T-helper 2 cell treated with Interferon-gamma antibody and Interleukin-4, amounts not matched to agents 100 ng/mL and 5 ng/mL, for 36 hours (primary cell): Measurements from ENCODE around the gene PDIK1L. TPM values are rescaled to one million over a fixed set of nuclear protein-coding genes. Genes with fewer than 3 reads are reported as not detected.
"Not testable (repeated sequence)": the region's sequence is repeated elsewhere in the genome, so short reads cannot be mapped to it uniquely, and the experiment has no call there.

ENCODE experiments used
- intact Hi-C: fragments of 100-400 bp; cut with micrococcal nuclease; formaldehyde crosslinking; loops from one replicate; pipeline ENCODE4 v1.15.1; 2023
- total RNA-seq: library from RNA; stranded (reverse); gene quantifications from 2 replicates; pipeline ENCODE4 v1.2.3, GENCODE V29; 2022

PDIK1L gene
- total RNA-seq, 1 donor from 2014 or later: 23.4 TPM

DNA sequence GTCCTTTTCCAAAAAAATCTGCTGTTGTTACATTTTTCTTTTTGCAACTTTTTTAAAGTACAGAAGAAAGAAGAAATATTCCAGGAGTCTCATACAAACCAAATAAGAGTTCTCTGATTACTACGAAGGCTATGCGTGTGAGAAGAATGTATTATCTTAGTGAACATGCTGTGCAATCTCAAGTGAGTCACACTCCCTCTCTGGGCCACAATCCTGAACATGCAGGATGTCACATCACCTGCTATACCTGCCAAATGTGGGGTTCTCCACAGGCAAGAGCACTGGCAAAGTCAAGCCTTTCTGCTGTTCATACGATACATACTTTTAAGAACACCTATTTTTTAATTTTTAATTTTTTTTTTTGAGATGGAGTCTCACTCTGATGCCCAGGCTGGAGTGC is 22.5 kb upstream of the PDIK1L start:
- intact Hi-C loops: no loop called here

DNA sequence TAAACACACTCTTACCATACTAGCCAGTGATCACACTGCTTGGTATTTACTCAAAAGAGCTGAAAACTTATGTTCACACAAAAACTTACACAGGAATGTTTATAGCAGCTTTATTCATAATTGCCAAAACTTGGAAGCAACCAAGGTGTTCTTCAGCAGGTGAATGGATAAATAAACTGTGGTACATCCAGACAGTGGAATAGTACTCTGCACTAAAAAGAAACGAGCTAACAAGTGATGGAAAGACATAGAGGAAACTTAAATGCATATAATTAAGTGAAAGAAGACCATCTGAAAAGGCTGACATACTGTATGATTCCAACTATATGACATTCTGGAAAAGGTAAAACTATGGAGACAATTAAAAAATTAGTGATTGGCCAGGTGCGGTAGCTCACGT is 20.7 kb upstream of the PDIK1L start:
- intact Hi-C loops: no loop called here

DNA sequence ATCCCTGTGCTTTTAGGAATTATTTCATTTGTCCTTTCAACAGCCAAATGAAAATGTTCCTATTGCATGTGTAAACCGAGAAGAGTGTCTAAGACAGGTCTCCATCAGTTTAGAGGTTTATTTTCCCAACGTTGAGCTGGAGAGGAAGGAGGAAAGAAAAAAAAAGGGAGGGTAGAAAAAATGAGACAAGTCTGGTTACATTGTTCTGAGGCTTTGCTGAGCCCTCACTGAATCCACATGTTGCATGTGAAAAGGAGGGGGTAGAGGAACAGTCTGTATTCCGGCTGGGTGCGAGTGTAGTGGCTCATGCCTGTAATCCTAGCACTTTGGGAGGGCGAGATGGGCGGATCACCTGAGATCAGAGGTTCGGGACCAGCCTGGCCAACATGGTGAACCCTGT is 19.2 kb upstream of the PDIK1L start:
- intact Hi-C loops: no loop called here

DNA sequence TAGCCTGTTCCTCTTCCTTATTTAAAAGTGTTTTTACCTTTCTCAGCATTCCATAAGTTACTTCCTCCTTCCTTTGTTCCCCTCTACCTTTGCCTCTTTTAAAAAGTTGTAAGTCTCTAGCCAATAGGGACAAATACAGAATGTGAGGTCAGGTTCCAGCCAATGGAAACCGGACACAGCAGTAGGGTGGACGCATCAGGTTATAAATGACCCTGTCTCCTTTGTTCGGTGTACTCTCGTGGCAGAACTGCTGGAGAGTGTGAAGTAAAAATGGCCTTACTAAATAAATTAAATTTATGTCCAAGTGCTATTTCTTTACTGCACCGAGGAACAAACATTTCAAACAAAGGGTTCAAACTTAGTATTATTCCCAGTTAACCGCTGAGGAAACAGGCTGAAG is 18.1 kb upstream of the PDIK1L start:
- intact Hi-C loops: not testable (repeated sequence)

DNA sequence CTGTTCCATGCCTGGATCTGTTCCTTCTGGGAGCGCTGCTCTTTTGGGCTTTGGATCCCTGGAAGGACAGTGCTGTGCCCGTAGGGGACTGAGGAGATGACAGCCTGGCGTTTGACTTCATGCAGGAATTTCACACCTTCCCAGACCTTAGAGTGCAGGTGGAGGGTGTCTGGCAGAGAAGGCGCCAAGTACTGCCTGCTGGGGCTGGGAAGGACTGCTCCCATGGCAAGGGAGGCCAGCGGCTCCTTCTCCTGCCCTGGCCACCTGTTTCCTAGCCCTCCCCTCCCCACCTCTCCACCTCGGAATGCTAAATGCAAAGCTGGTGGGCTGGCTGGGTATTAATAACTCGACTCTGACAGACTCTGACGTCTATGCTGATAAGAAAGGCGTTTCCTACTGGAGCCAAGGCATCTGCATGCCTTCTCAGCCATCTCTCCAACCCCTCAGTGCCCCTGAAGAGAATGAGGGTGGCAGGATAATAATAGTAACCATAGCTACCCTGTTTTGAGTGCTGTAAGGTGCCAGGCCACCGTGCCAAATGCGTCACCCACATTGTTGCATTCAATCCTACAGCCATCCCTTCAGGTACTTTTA is 17.5 kb upstream of the PDIK1L start:
- intact Hi-C loops: no loop called here

DNA sequence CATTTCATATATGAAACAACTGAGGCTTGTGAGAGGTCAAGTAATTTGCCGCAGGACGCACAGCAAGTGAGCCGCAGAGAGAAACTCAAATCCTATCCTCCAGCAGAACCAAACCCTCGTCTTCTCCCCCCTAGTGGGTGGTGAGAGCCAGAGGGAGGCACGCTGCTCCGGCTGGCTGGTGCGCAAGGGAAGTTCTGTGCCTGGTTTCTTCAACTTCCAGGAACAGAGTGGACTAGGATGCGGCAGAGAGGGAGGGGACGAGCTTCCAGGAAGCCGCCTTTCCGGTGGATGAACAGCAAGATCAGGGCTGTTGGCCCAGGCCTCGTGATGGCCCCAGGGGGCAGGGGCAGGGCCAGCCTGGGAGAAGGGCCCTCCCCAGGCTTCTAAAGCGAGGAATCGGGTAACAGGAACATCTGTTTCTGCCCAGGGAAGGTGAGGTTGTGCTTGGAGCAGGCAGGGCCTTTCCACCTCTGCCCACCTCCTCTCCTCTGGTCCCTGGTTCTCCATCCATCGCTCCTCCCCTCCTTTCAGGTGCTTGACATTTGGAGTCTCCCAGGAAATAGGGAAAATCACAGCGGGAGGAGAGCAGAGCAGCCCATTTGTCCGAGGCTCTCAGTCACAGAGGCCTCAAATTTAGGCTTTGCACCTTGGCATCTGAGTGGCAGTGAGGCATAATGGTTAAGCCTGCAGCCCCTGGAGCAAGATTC is 16.8 kb upstream of the PDIK1L start:
- intact Hi-C loops: no loop called here

DNA sequence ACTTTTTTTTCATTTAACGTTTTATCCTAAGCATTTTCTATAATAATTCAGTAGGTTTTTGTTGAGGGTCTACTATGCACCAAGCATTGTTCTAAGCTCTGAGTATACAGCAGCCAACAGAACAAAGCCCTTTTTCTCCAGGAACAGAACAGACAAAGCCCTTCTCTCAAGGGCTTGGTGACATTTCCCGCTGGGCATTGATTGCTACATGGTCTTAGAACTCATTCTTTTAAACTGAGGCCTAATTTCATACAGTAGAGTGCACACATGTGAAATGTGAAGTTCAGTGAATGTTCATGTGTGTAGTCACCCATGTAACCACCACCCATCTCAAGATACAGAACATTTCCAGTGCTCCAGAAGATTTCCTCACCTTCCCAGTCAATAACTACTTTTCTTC is 15.2 kb upstream of the PDIK1L start:
- intact Hi-C loops: no loop called here

DNA sequence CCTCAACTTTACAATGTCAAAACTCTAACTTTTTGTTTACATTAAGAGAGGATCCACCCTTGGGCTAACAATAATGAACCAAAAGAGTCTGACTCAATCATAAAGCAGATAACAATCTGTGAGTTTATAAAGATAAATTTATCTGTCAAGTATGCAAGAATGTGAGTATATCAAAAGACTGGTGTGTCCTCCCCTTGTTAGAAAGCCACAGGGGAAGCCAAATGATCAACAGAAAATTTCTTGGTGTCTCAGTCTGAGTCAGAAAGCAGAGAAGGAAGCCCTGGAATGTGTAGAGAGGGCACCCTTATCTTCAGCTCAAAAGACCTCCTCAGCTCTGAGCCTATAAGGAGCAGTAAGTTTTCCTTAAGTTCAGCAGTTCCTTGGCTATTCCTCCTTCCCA is 13.9 kb upstream of the PDIK1L start:
- intact Hi-C loops: no loop called here

DNA sequence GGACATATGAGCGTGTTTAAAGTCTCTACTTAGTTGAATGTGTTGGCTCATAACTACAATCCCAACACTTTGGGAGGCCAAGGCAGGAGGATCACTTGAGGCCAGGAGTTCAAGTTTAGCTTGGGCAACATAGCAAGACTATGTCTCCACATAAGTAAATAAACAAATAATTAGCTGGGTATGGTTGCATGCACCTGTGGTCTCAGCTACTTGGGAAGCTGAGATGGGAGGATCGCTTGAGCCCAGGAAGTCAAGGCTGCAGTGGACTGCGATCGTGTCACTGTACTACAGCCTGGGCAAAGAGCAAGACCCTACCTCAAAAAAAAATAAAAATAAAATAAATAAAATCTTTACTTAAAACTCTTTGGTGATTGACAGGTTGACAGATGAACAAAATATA is 13.0 kb upstream of the PDIK1L start:
- intact Hi-C loops: no loop called here

DNA sequence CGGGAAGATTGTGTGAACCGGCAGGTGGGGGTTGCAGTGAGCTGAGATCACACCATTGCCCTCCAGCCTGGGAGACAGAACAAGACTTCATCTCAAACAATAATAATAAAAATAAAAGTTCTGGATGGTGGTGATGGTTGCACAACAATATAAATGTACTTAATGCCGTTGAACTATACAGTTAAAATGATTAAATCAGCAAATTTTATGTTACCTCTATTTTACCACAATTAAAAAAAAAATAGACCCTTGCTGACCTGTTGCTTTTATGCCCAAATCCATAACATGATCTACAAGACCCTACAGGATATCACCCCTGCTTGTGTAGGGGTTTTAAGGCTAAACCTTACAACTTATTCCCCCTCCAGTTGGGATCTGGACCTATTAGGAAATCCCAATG is 11.8 kb upstream of the PDIK1L start:
- intact Hi-C loops: no loop called here

DNA sequence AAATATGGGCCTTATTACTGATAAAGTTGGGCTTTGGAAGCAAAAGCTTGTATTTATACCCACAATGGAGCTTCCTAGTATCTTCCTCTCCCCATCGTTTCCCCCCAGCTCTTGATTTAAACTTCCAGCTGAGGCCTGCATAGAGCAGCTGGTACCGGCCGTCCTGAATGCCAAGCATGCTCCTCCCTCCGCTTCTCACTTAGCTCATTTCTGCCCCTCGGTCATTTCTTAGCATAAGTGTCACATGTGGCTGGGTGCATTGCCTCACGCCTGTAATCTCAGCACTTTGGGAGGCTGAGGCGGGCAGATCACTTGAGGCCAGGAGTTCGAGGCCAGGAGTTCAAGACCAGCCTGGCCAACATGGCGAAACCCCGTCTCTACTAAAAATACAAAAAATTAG is 11.4 kb upstream of the PDIK1L start:
- intact Hi-C loops: not testable (repeated sequence)

DNA sequence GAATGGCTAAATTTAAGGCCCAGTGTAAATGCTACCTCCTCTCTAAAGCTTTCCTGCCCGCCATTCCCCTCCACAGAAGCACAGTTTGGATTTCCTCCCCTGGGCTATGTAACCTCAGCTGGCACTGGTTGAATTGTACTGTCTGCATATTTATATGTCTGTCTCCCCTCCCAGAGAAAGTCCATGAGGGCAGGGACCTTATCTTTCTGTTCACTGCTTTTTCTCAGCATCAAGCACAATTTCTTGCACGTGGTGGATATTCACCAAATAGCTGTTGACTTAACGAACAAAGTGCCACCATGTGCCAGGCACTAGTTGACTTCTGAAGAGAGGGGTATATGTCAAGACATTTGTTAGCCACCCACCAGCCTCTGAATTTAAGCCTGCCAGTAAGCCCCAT is 9.5 kb upstream of the PDIK1L start:
- intact Hi-C loops: no loop called here

DNA sequence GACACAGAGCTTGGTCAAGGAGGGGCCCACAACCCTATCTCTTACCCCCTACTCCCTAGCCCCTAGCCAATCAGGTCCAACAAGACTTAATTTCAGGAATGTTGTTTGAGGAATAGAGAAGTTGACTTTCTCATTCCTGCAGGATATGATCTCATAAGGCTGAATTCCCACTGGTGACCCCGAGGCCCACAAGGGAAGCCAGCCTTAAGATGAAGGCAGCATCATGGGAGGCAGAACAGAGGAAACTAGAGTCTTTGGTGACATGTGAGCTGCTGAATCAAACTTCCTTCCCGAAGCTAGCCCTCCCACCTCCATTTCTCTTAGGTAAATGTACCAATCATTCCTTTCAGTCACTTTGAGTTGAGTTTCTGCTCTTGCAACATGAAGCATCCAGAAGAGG is 9.1 kb upstream of the PDIK1L start:
- intact Hi-C loops: no loop called here

DNA sequence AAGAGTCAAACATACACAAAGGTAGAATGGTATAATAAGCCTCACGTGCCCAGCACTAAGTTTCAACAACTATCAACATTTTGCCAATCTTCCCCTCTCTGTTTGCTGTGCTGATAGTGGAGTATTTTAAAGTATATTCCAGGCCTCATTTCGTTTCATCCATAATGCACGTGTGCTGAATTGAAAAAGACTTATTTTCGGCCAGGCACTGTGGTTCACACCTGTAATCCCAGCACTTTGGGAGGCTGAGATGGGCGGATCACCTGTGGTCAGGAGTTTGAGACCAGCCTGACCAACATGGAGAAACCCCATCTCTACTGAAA is 6.4 kb upstream of the PDIK1L start:
- intact Hi-C loops: loop anchor here (1.0 kb wide), 2 partner anchors 40 to 59 kb away; no protein-coding TSS in a partner anchor

DNA sequence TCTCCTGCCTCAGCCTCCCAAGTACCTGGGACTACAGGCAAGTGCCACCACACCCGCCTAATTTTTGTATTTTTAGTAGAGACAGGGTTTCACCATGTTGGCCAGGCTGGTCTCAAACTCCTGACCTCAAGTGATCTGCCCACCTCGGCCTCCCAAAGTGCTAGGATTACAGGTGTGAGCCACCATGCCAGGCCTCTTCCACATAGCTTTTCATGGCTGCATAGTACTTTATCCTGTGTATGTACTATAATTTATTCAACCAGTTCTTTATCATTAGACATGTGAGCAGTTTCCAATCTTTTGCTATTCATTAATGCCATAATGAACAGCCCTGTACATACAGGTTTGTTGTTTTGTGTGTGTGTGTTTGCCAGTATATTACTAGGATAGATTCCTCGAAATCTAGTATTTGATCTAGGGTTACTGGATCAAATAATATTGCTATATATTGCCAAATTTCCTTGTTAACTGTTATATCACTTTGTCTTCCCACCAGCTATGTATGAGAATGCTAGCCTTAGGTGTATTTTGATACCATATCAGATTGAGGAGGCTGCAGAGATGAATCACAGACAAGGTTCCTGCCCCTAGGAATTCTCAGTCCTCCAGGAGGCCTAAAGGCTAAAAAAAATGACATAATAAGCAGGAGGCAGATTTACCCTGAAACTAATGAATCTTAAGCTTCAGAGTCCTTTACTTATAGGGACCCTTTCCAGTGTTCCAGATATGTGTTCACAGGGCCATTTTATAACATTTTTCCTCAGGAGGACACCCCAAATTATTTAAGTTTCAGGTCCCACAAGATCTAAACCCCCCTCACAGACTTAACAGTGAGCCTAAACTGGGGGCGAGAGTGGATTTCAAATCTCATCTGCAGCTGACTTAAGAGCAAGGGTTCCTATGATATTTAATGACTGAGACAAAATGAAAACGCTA is 2.1 kb upstream of the PDIK1L start:
- intact Hi-C loops: loop anchor here (5.0 kb wide), 3 partner anchors 72 to 208 kb away; partner anchors contain the start of genes CD52 and STMN1

DNA sequence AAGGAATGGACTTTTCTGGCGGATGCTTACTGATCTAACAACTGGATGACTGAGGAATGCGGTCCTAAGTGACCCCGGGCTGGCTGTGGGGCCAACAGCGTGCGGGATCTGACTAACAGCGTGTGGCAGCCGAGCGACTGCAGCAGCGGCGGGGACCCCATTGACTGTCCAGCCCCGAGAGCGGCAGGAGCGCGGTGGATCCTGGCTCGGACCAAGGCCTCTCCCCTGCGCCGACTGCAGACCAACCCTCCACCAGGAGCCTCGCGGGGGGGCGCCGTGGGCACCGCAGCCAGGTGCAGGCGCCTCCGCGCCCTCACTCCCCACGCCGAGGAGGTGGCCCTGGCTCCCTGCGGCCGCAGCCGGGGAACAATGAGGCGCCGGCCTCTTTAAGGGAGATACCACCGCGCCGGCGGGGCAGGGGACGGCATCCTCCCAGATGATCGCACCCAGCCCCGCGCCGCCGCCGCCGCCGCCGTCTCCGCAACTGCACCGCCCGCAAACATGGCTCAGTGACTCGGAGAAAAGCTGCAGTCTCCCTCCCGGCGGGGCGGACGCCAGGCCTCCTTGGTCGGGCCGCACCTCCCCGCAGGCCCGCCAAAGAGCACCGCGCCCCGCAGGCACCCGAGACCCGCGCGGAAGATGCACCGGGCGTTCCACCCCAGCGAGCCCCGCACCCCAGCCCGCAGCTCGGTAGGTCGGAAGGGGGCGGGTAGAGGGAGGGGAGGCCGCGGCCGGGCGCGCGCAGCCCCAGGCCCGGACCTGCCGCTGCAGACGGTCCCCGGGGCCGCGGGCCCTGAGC is 694 bp upstream of the PDIK1L start:
- intact Hi-C loops: loop anchor here (1.0 to 5.0 kb wide), 6 partner anchors 15 to 361 kb away; partner anchors contain the start of genes CD52, CEP85, HMGN2 and STMN1

DNA sequence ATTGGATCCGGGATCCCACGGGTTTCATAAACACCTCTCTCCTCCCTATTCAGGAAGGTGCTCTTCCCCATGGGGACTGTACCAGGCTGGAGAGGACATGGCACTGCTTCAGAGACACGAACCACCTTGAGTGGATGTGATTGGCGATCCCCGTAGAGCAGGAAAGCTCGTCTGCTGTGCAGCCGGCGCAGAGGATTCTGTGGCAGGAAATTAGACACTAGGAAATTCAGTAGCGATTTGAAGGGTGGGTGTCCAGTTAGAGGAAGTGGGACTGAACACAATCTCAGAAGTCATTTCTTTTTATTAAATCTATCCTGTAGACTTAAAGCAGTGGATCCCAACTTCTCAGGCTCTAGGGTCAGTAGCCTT is 767 bp downstream of the PDIK1L start:
- intact Hi-C loops: loop anchor here (5.0 kb wide), 3 partner anchors 75 to 205 kb away; partner anchors contain the start of genes CD52 and STMN1

DNA sequence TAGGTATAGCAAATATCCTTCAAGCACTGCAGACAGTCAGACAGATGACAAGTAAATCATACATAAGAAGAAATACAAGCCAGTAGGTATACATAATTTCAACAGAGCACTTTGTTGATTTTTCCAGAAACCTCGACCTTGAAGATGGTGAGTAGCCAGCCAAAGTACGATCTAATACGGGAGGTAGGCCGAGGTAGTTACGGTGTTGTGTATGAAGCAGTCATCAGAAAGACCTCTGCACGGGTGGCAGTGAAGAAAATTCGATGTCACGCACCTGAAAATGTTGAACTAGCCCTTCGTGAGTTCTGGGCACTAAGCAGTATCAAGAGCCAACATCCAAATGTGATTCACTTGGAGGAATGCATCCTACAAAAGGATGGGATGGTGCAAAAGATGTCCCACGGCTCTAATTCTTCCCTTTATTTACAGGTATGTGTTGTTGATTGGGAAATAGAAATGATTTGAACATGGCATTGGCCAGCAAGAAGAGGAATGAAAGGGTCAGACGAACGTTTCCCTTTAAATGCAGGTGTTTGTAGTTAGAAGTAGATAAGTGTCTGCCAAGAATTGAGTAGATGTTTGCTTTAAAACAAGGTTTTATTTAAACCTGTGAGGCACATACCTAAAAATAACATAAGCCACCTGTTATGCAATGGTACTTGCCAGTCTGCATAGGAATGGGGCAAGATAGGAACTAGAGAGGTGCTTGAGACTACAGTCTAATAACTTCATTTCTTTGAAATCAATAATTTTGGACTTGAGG is 2.7 kb downstream of the PDIK1L start:
- intact Hi-C loops: loop anchor here (5.0 kb wide), 3 partner anchors 77 to 207 kb away; partner anchors contain the start of genes CD52 and STMN1

DNA sequence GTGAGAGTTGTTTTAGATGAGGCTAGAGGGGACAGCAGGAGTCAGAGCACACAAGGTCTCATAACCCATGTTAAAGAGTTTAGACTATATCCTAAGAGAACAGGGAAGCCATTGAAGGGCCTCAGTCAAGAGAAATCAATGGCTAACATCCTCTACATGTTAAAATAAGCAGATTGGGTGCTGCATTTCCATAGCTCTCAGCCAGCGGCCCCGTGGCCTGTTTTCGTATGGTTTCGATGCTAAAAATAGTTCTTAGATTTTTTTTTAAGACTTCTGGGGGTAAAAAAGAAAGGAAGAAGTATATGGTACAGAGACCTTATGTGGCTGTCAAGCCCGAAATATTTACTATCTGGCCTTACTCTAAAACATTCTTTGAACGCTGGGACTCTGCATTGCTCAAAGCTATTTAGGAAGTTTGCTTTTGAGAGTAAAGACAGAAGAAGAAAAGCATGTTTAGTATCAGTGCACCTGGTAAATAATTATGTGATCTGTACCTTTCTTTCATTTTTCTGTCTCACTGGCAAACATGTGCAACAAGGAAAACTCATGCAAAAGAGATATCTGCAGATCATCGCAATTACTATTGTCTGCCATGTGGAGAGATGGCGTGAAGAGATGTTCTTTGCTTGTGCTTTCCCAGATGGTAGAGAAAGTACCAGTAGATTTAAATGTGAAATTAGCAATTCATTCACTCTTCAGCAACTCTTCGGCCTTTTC is 8.4 kb downstream of the PDIK1L start:
- intact Hi-C loops: no loop called here
